Fibroblast of the aortic adventitia (primary cell): Measurements from ENCODE around the gene MAGI2. TPM values are rescaled to one million over a fixed set of nuclear protein-coding genes. Genes with fewer than 3 reads are reported as not detected.
"Not testable (repeated sequence)": the region's sequence is repeated elsewhere in the genome, so short reads cannot be mapped to it uniquely, and the experiment has no call there.

Experiments
- DNase-seq: peaks from one replicate; pipeline ENCODE4 v3.0.0-alpha.2; 2010; ENCODE audit warnings: low read depth
- H3K4me3 ChIP-seq: 2 replicates; pipeline ENCODE4 v1.5.1; 2011; ENCODE audit warnings: low read depth, mild to moderate bottlenecking, control low read depth, low read length, moderate library complexity
- CTCF ChIP-seq: IDR thresholded peaks from 2 replicates; pipeline ENCODE4 v1.5.1; 2011; ENCODE audit warnings: mild to moderate bottlenecking, low read length, control low read depth, inconsistent platforms; ENCODE audit not compliant: insufficient read depth
- total RNA-seq: library from RNA; depleted of rRNA; stranded (reverse); fragments of >200 nt; gene quantifications from 2 replicates; pipeline ENCODE4 v1.2.3, GENCODE V29; 2012; ENCODE audit warnings: low replicate concordance

Gene MAGI2
- total RNA-seq, 1 donor = 25.5 TPM

- DNase-seq = no peak
- H3K4me3 ChIP-seq = no peak overlapping the region
- no peak for TF ChIP-seq CTCF
Measured at GRCh38 chr7:78296046-78296597, 1157.3 kb downstream of the MAGI2 start.

- DNase-seq, H3K4me3 ChIP-seq: not testable (repeated sequence)
Measured at GRCh38 chr7:78289471-78289870, 1164.0 kb downstream of the MAGI2 start.

DNA sequence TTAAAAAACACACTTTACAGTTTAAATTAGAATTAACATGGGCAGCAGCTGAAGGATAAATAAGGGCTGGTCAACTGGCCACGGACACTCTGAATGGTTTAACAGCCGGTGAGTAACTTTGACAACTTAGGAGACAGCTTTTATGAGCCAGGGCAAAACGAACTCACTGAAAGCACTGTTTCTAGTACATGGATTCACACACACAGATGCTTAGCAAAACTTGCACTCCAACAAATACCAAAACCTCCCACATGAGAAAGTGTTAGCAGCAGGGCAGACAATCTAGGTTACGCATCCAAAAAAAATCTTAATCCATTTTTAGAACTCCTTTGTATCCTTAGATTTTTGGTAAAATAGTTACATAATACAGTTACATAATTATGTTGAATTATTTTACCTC is 1168.5 kb downstream of the MAGI2 start:
- peak; percentile 12 for DNase-seq
- no peak for TF ChIP-seq CTCF
- no peak overlapping the region for H3K4me3 ChIP-seq

DNA sequence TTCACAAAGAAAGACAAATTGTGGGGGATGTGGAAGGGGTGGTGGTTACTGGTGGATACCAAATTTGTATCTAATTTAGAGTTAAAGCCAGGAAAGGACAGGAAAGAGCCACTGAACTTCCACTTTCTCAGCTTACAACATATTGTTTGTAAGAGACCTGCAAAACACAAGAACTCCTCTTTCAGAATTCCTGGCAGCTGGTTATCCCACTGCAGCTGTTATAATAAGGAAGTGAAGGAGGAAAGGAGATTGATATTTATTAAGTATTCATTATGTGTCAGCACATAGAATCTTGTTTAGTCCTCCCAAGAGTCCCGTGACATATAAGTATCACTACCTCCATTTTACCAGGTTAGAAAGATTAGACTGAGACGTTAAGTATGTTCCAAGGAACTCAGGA is 1173.2 kb downstream of the MAGI2 start:
- H3K4me3 ChIP-seq = no peak overlapping the region
- TF ChIP-seq CTCF = no peak
- no peak for DNase-seq

- no peak for TF ChIP-seq CTCF
- DNase-seq = no peak
- no peak overlapping the region for H3K4me3 ChIP-seq
Measured at GRCh38 chr7:78279457-78279856, 1174.0 kb downstream of the MAGI2 start.

- no peak for TF ChIP-seq CTCF
- no peak overlapping the region for H3K4me3 ChIP-seq
- DNase-seq = peak; percentile 58
Measured at GRCh38 chr7:78279032-78279431, 1174.4 kb downstream of the MAGI2 start.

DNA sequence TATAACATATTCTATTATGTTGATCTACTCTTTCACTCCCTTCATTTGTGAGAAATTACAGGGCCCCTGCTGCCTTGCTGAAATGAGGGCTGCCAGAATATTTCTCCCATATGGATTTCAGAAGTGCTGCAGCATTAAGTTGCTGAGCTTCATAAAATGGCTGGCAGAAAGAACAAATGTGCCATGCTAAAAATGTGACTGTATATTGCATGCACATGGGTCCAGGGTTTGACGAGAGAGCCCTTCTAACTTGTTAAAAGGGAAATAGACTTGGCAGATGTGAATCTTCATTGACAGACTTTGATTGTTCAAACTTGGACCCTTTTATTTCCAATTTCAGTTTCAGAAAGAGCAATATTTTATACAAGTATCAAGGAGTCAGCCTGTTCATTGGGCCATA is 1186.3 kb downstream of the MAGI2 start:
- no peak for TF ChIP-seq CTCF
- H3K4me3 ChIP-seq = no peak overlapping the region
- no peak for DNase-seq
